ENCODE data around the gene TAF4.

The TAF4 gene

GRCh38 chr20:62104234-62104789, 38.6 kb upstream of the TAF4 start:
- no peak for TF ChIP-seq CTCF (IDR thresholded peaks at IDR 0.05; ENCODE audit: borderline replicate concordance, insufficient read depth, low read depth, low read length)
- no peak overlapping the region for H3K4me3 ChIP-seq (ENCODE audit: low read depth, low read length)

- TF ChIP-seq CTCF (IDR thresholded peaks at IDR 0.05; ENCODE audit: borderline replicate concordance, insufficient read depth, low read depth, low read length) = no peak
Measured at GRCh38 chr20:62103508-62104233, 38.0 kb upstream of the TAF4 start.

GRCh38 chr20:62101078-62101477, 35.4 kb upstream of the TAF4 start:
- TF ChIP-seq CTCF (IDR thresholded peaks at IDR 0.05; ENCODE audit: borderline replicate concordance, insufficient read depth, low read depth, low read length) = no peak

More at GRCh38 chr20:62103508-62104233, 38.0 kb upstream of the TAF4 start:
- no peak overlapping the region for H3K4me3 ChIP-seq (ENCODE audit: low read depth, low read length)

GRCh38 chr20:62097881-62098407, 32.3 kb upstream of the TAF4 start:
- no peak for TF ChIP-seq CTCF (IDR thresholded peaks at IDR 0.05; ENCODE audit: borderline replicate concordance, insufficient read depth, low read depth, low read length)

More at GRCh38 chr20:62101078-62101477, 35.4 kb upstream of the TAF4 start:
- H3K4me3 ChIP-seq (ENCODE audit: low read depth, low read length) = no peak overlapping the region

GRCh38 chr20:62096421-62097380, 31.0 kb upstream of the TAF4 start:
- no peak overlapping the region for H3K4me3 ChIP-seq (ENCODE audit: low read depth, low read length)
- TF ChIP-seq CTCF (IDR thresholded peaks at IDR 0.05; ENCODE audit: borderline replicate concordance, insufficient read depth, low read depth, low read length) = no peak

More at GRCh38 chr20:62097881-62098407, 32.3 kb upstream of the TAF4 start:
- no peak overlapping the region for H3K4me3 ChIP-seq (ENCODE audit: low read depth, low read length)

- no peak overlapping the region for H3K4me3 ChIP-seq (ENCODE audit: low read depth, low read length)
- no peak for TF ChIP-seq CTCF (IDR thresholded peaks at IDR 0.05; ENCODE audit: borderline replicate concordance, insufficient read depth, low read depth, low read length)
Measured at GRCh38 chr20:62089393-62089792, 23.7 kb upstream of the TAF4 start.
